Upper lobe of left lung (tissue), 6 donors: Measurements from ENCODE around the gene CENPP. TPM values are rescaled to one million over a fixed set of nuclear protein-coding genes. Genes with fewer than 3 reads are reported as not detected.

ENCODE experiments used
- ATAC-seq, 2 donors: fragments of 200-7000 bp; cut with Tn5 transposase; one replicate each; pipeline ENCODE4 v1.9.1; 2022; ENCODE audit warnings: mild to moderate bottlenecking in 2 of 2, moderate library complexity in 2 of 2; ENCODE audit not compliant: low FRiP score in 2 of 2
- DNase-seq, 2 donors: peaks; one replicate each; pipeline ENCODE4 v3.0.0-alpha.2; 2019 to 2020
- H3K27ac ChIP-seq, 4 donors: fragments of 200-600 bp; sonication (generic); one replicate each; pipeline ENCODE4 v1.5.1; 2016 to 2019
- H3K27me3 ChIP-seq, 4 donors: fragments of 200-600 bp; sonication (generic); one replicate each; pipeline ENCODE4 v1.5.1; 2017 to 2019
- H3K36me3 ChIP-seq, 4 donors: fragments of 200-600 bp; sonication (generic); one replicate each; pipeline ENCODE4 v1.5.1; 2016 to 2019
- H3K4me1 ChIP-seq, 4 donors: fragments of 200-600 bp; sonication (generic); one replicate each; pipeline ENCODE4 v1.5.1; 2018 to 2019
- H3K4me3 ChIP-seq, 4 donors: fragments of 200-600 bp; sonication (generic); one replicate each; pipeline ENCODE4 v1.5.1; 2017 to 2019; ENCODE audit warnings: mild to moderate bottlenecking in 2 of 4, moderate library complexity in 1 of 4
- H3K9me3 ChIP-seq, 4 donors: fragments of 200-600 bp; sonication (generic); one replicate each; pipeline ENCODE4 v1.5.1; 2018 to 2019
- CTCF ChIP-seq, 6 experiments: fragments of 450-650 bp in 4 of 6; fragments of 200-600 bp in 2 of 6; sonication (generic) in 2 of 6; IDR thresholded peaks; one replicate each; pipeline ENCODE4 v1.5.1; 2016 to 2019; ENCODE audit warnings: antibody characterized with exemption in 6 of 6
- EP300 ChIP-seq, 4 donors: sonication (generic); formaldehyde crosslinking; IDR thresholded peaks; one replicate each; pipeline ENCODE4 v1.5.1; 2017; ENCODE audit warnings: antibody characterized with exemption in 4 of 4, control low read depth in 2 of 4
- POLR2A ChIP-seq, 4 donors: fragments of 450-650 bp; IDR thresholded peaks; one replicate each; pipeline ENCODE4 v1.5.1; 2016 to 2017; ENCODE audit warnings: antibody characterized with exemption in 4 of 4, mild to moderate bottlenecking in 2 of 4
- POLR2AphosphoS5 ChIP-seq, 2 donors: sonication (generic); formaldehyde crosslinking; IDR thresholded peaks; one replicate each; pipeline ENCODE4 v1.5.1; 2017; ENCODE audit warnings: antibody characterized with exemption in 2 of 2
- whole genome bisulfite sequencing, 2 donors: methylation state at CpG; one replicate each; pipeline ENCODE4 v1.1.5; 2017 to 2018; 5-methylcytosine and 5-hydroxymethylcytosine counted together
- total RNA-seq, 6 donors: library from RNA; depleted of rRNA in 4 of 6; stranded (reverse); fragments of >200 nt in 4 of 6; gene quantifications; one replicate each; pipeline versions ENCODE4 v1.1.0 to v1.2.1, GENCODE V29; 2016 to 2021
- donor health status: DM: no; HTN: no; CAD: no; lungs with moderate emphysema.
- donor health status: DM: no; HTN: yes; CAD: no; lungs with severe emphysema.

CENPP gene
- total RNA-seq, 6 donors from 2014 or later, result 2.9 to 17.8 (median 4.9) TPM

- no peaks in the 10 kb centered on the region for H3K36me3 ChIP-seq
- 64 to 72% methylated on average over 7 of the region's 7 CpGs for WGBS, 2 donors
- peaks cover 0 to 8% (median 0%) of the 10 kb centered on the region in 4 donors for H3K4me1 ChIP-seq
- no peaks in the 10 kb centered on the region for H3K9me3 ChIP-seq
- ATAC-seq (peak in 1 of 2 donors; percentile 76), DNase-seq (no peak)
- TF ChIP-seq POLR2AphosphoS5 (IDR thresholded peaks at IDR 0.05), result no peak
- TF ChIP-seq POLR2A (IDR thresholded peaks at IDR 0.05), result no peak
- TF ChIP-seq CTCF (IDR thresholded peaks at IDR 0.05), result no peak
- TF ChIP-seq EP300 (IDR thresholded peaks at IDR 0.05), result no peak
- H3K27ac ChIP-seq, result peak within 1 kb of the TSS in 3 of 4 donors; percentile 14 to 51 (median 32)
- no peaks in the 10 kb centered on the region for H3K27me3 ChIP-seq
- peak within 1 kb of the TSS in 3 of 4 donors; percentile 5 to 28 (median 11) for H3K4me3 ChIP-seq
Measured at GRCh38 chr9:92535940-92536850, 210.4 kb downstream of the CENPP start, which contains the start of gene ECM2. Gene ECM2, minus strand, starts transcription at chr9:92535990. Its CDS starts 13,124 bp downstream, at chr9:92522866.

- Histone ChIP-seq H3K4me1 (peaks cover 0 to 8% (median 0%) of the 10 kb centered on the region in 4 donors), H3K36me3 (no peaks in the 10 kb centered on the region), H3K4me3 (no peak overlapping the region), H3K27ac (no peak overlapping the region), H3K27me3 (no peaks in the 10 kb centered on the region), H3K9me3 (no peaks in the 10 kb centered on the region)
- WGBS, 2 donors, result 70 to 81% methylated on average over 2 of the region's 2 CpGs
- DNase-seq, result no peak
- ATAC-seq, result peak in 1 of 2 donors; percentile 51
- no peak for TF ChIP-seq CTCF (IDR thresholded peaks at IDR 0.05)
- no peak for TF ChIP-seq POLR2A (IDR thresholded peaks at IDR 0.05)
- no peak for TF ChIP-seq EP300 (IDR thresholded peaks at IDR 0.05)
- no peak for TF ChIP-seq POLR2AphosphoS5 (IDR thresholded peaks at IDR 0.05)
Measured at GRCh38 chr9:92538541-92538940, 212.8 kb downstream of the CENPP start.

GRCh38 chr9:92543972-92544371 is 218.2 kb downstream of the CENPP start:
- no peak overlapping the region for H3K27ac ChIP-seq
- H3K9me3 ChIP-seq, result no peaks in the 10 kb centered on the region
- no peaks in the 10 kb centered on the region for H3K4me1 ChIP-seq
- H3K27me3 ChIP-seq, result no peaks in the 10 kb centered on the region
- WGBS, 2 donors, result 83 to 88% methylated on average over 7 of the region's 7 CpGs
- ATAC-seq, result no peak
- no peaks in the 10 kb centered on the region for H3K36me3 ChIP-seq
- TF ChIP-seq POLR2AphosphoS5 (IDR thresholded peaks at IDR 0.05) (no peak), CTCF (IDR thresholded peaks at IDR 0.05) (no peak), EP300 (IDR thresholded peaks at IDR 0.05) (no peak), POLR2A (IDR thresholded peaks at IDR 0.05) (no peak)
- no peak overlapping the region for H3K4me3 ChIP-seq
- DNase-seq, result no peak

GRCh38 chr9:92545002-92545510 is 219.3 kb downstream of the CENPP start:
- no peaks in the 10 kb centered on the region for H3K27me3 ChIP-seq
- H3K9me3 ChIP-seq, result no peaks in the 10 kb centered on the region
- DNase-seq (peak in 1 of 2 donors; percentile 74), ATAC-seq (no peak)
- H3K36me3 ChIP-seq, result no peaks in the 10 kb centered on the region
- H3K27ac ChIP-seq, result no peak overlapping the region
- H3K4me3 ChIP-seq, result no peak overlapping the region
- 96 to 99% methylated on average over 21 to 31 of the region's 33 CpGs for WGBS, 2 donors
- no peak for TF ChIP-seq CTCF (IDR thresholded peaks at IDR 0.05)
- no peak for TF ChIP-seq POLR2A (IDR thresholded peaks at IDR 0.05)
- no peak for TF ChIP-seq POLR2AphosphoS5 (IDR thresholded peaks at IDR 0.05)
- TF ChIP-seq EP300 (IDR thresholded peaks at IDR 0.05), result no peak
- H3K4me1 ChIP-seq, result no peaks in the 10 kb centered on the region
